K562 (cell line): ENCODE data around the gene ERAL1. TPM values are rescaled to one million over a fixed set of nuclear protein-coding genes. Genes with fewer than 3 reads are reported as not detected.

ENCODE experiments used
- ARID2 ChIP-seq: fragments of 450-650 bp; IDR thresholded peaks from 2 replicates; pipeline ENCODE4 v1.6.1; 2017; ENCODE audit warnings: antibody characterized with exemption, mild to moderate bottlenecking
- BMI1 ChIP-seq: fragments of 150-350 bp; IDR thresholded peaks from 2 replicates; pipeline ENCODE4 v1.6.1; 2014; ENCODE audit warnings: low read length
- CBX8 ChIP-seq: fragments of 200-600 bp; sonication (generic); IDR thresholded peaks from 2 replicates; pipeline ENCODE4 v1.6.1; 2012; ENCODE audit warnings: borderline replicate concordance, mixed run types, low read depth, mild to moderate bottlenecking, moderate library complexity, mixed read lengths, low read length, control low read depth, inconsistent platforms; ENCODE audit not compliant: poor library complexity, severe bottlenecking; ENCODE audit errors: extremely low read depth
- DPF2 ChIP-seq: fragments of 450-650 bp; IDR thresholded peaks from 2 replicates; pipeline ENCODE4 v1.6.1; 2016
- EP400 ChIP-seq: fragments of 450-650 bp; IDR thresholded peaks from 2 replicates; pipeline ENCODE4 v1.6.1; 2017; ENCODE audit warnings: antibody characterized with exemption, mild to moderate bottlenecking, moderate library complexity
- FOXP1 ChIP-seq: sonication (generic); formaldehyde crosslinking; IDR thresholded peaks from 2 replicates; pipeline ENCODE4 v1.8.0; 2022; ENCODE audit warnings: mild to moderate bottlenecking, missing genetic modification reagents
- HMGN3 ChIP-seq: IDR thresholded peaks from 2 replicates; pipeline ENCODE4 v1.6.1; 2011; ENCODE audit warnings: borderline replicate concordance, low read depth, mild to moderate bottlenecking, mixed read lengths, low read length; ENCODE audit not compliant: insufficient read length; ENCODE audit errors: extremely low read depth
- LCOR ChIP-seq: sonication (generic); formaldehyde crosslinking; IDR thresholded peaks from 2 replicates; pipeline ENCODE4 v1.8.0; 2022; ENCODE audit warnings: mild to moderate bottlenecking, missing genetic modification reagents
- NR3C1 ChIP-seq: sonication (generic); formaldehyde crosslinking; IDR thresholded peaks from 2 replicates; pipeline ENCODE4 v1.8.1; 2022; ENCODE audit warnings: missing genetic modification reagents
- PURB ChIP-seq: sonication (generic); formaldehyde crosslinking; IDR thresholded peaks from 2 replicates; pipeline ENCODE4 v1.9.0; 2021; ENCODE audit warnings: low read depth, mild to moderate bottlenecking, missing genetic modification reagents
- RAD51 ChIP-seq: fragments of 450-650 bp; IDR thresholded peaks from 2 replicates; pipeline ENCODE4 v1.7.1; 2016; ENCODE audit warnings: low read depth, mild to moderate bottlenecking, borderline replicate concordance
- SIN3A ChIP-seq, 2 experiments: fragments of 150-350 bp in 1 of 2; IDR thresholded peaks; 2 replicates each; pipeline ENCODE4 v1.6.1; 2011 to 2016; ENCODE audit warnings: borderline replicate concordance in 2 of 2, low read depth in 2 of 2, low read length in 2 of 2, mild to moderate bottlenecking in 2 of 2, moderate library complexity in 2 of 2; ENCODE audit not compliant: control insufficient read depth in 1 of 2
- SIRT6 ChIP-seq: IDR thresholded peaks from one replicate; pipeline ENCODE4 v1.6.1; 2012; ENCODE audit warnings: low read depth, mild to moderate bottlenecking, control low read depth, inconsistent platforms, low read length, moderate library complexity
- SMARCA4 ChIP-seq: fragments of 450-650 bp; IDR thresholded peaks from 2 replicates; pipeline ENCODE4 v1.6.1; 2016
- SNRNP70 ChIP-seq: fragments of 200-400 bp; formaldehyde crosslinking; optimal IDR thresholded peaks from 2 replicates; pipeline ENCODE3; 2017; ENCODE audit warnings: low read depth, low read length
- STAT5B ChIP-seq: fragments of 250-450 bp; sonication (Bioruptor Pico); IDR thresholded peaks from 2 replicates; pipeline ENCODE4 v1.8.0; 2021; ENCODE audit warnings: mild to moderate bottlenecking, inconsistent platforms
- THRAP3 ChIP-seq: fragments of 450-650 bp; IDR thresholded peaks from 2 replicates; pipeline ENCODE4 v1.6.1; 2016; ENCODE audit warnings: mild to moderate bottlenecking, inconsistent platforms, borderline replicate concordance
- TRIM24 ChIP-seq, 2 experiments: fragments of 450-650 bp; IDR thresholded peaks; 2 replicates each; pipeline ENCODE4 v1.6.1; 2016
- XRCC3 ChIP-seq: fragments of 450-650 bp; IDR thresholded peaks from 2 replicates; pipeline ENCODE4 v1.6.1; 2017; ENCODE audit warnings: mild to moderate bottlenecking, moderate library complexity
- ZBTB17 ChIP-seq: fragments of 450-650 bp; formaldehyde crosslinking; IDR thresholded peaks from 2 replicates; pipeline ENCODE4 v1.4.0; 2020; ENCODE audit warnings: mild to moderate bottlenecking
- ZC3H4 ChIP-seq: sonication (generic); formaldehyde crosslinking; IDR thresholded peaks from 2 replicates; pipeline ENCODE4 v1.9.0; 2021; ENCODE audit warnings: missing genetic modification reagents, borderline replicate concordance
- ZNF23 ChIP-seq: fragments of 250-450 bp; sonication (Bioruptor Pico); IDR thresholded peaks from 2 replicates; pipeline ENCODE4 v1.4.0; 2020; ENCODE audit warnings: mild to moderate bottlenecking
- ZNF232 ChIP-seq: sonication (generic); formaldehyde crosslinking; IDR thresholded peaks from 2 replicates; pipeline ENCODE4 v1.8.0; 2022; ENCODE audit warnings: mild to moderate bottlenecking, missing genetic modification reagents
- ZNF282 ChIP-seq: sonication (generic); formaldehyde crosslinking; IDR thresholded peaks from 2 replicates; pipeline ENCODE4 v1.8.1; 2023; ENCODE audit warnings: missing genetic modification reagents
- ZNF695 ChIP-seq: fragments of 450-650 bp; formaldehyde crosslinking; IDR thresholded peaks from 2 replicates; pipeline ENCODE4 v1.4.0; 2020; ENCODE audit warnings: mild to moderate bottlenecking, moderate library complexity
- ZNF696 ChIP-seq: fragments of 250-450 bp; sonication (Bioruptor Pico); conservative IDR thresholded peaks from 2 replicates; pipeline ENCODE4 v1.4.0; 2020; ENCODE audit warnings: mild to moderate bottlenecking, moderate library complexity
- polyA plus RNA-seq, 8 experiments: library from polyadenylated mRNA; depleted of rRNA in 4 of 8; stranded (reverse) in 5 of 8; unstranded in 3 of 8; fragments of >200 nt; fragmentation: Nextera tagmentation in 2 of 8; fragmentation: Illumina TruSeq in 1 of 8; extraction: Ambion mirVana in 2 of 8; extraction: Trizol in 1 of 8; gene quantifications; 2 replicates each; pipeline versions ENCODE4 v1.2.1 to v1.2.3, GENCODE V29; 2011 to 2014; ENCODE audit warnings: inconsistent platforms in 1 of 8, missing spikeins in 1 of 8
- total RNA-seq, 7 experiments: library from RNA; depleted of rRNA in 6 of 7; stranded (reverse); fragments of >200 nt in 6 of 7; fragmentation: Illumina TruSeq in 2 of 7; extraction: Trizol in 2 of 7; gene quantifications; 2 replicates each; pipeline versions ENCODE4 v1.2.1 to v1.2.3, GENCODE V29; 2011 to 2021; ENCODE audit warnings: low replicate concordance in 1 of 7
- TF ChIP-seq, protein P1 (sequence below), 2 experiments: fragments of 250-450 bp in 1 of 2; fragments of 450-650 bp in 1 of 2; sonication (Bioruptor Pico) in 1 of 2; IDR thresholded peaks; 2 replicates each; pipeline versions ENCODE4 v1.6.1 to v1.8.0; 2016 to 2021; ENCODE audit warnings: mild to moderate bottlenecking in 2 of 2, moderate library complexity in 2 of 2, missing compliant biosample characterization in 1 of 2, missing genetic modification characterization in 1 of 2
- TF ChIP-seq, protein P2 (sequence below), 2 experiments: IDR thresholded peaks; 2 replicates each; pipeline ENCODE4 v1.6.1; 2011; ENCODE audit warnings: borderline replicate concordance in 1 of 2, control low read depth in 1 of 2, low read depth in 1 of 2, low read length in 1 of 2, mild to moderate bottlenecking in 1 of 2, mixed read lengths in 1 of 2, moderate library complexity in 1 of 2; ENCODE audit not compliant: insufficient read depth in 1 of 2, insufficient read length in 1 of 2, poor library complexity in 1 of 2, severe bottlenecking in 1 of 2; ENCODE audit errors: extremely low read depth in 1 of 2

Gene ERAL1
- total and polyA plus RNA-seq, 9 of the 15 experiments (the other 6 are each of a cell fraction or from before 2014, with no cell fraction given): 37.5 to 351 (median 106) TPM

DNA sequence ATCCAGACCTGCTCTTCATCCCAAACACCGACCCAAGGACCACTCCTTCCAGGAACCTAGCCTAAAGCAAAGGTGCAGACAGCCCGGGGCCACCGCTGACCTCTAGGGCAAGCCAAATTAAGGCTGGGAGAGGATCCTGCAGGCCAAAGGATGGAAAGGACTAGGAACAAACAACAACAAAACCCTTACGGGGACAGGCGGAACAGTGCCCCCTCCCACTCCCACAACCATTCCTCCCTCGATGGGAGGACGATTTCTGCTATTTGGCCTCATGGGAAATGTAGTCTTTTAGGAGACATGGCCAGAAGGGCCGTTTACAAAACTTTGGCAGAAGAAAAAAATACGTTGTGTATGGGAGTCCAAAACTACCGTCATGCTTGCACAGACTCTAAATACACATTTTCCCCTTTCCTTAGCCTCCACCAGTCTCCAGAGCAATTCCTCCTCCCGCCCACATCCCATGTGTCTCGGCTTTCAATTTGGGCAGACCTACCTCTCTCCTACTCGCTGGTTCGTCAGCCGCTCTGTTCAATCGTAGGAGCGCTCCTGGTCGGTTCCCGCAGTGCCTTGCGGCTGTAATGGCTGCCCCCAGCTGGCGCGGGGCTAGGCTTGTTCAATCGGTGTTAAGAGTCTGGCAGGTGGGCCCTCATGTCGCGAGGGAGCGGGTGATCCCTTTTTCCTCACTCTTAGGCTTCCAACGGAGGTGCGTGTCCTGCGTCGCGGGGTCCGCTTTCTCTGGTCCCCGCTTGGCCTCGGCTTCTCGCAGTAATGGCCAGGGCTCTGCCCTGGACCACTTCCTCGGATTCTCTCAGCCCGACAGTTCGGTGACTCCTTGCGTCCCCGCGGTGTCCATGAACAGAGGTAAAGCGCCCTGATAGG is at the start of gene ERAL1 (continued):
- peak; percentile 97 for TF ChIP-seq SIN3A (IDR thresholded peaks at IDR 0.05; ENCODE audit: borderline replicate concordance in 2 of 2, control insufficient read depth in 1 of 2, low read depth in 2 of 2, low read length in 2 of 2)
- no peak for TF ChIP-seq ZNF282 (CRISPR knock-in tag)
- TF ChIP-seq ZNF695 (CRISPR knock-in tag): no peak
- TF ChIP-seq BMI1: no peak; the same call in 1 of the 2 replicates
- TF ChIP-seq PURB (CRISPR knock-in tag): no peak
- TF ChIP-seq RAD51: peak; percentile 30; the same call in 1 of the 2 replicates
- TF ChIP-seq ZC3H4 (CRISPR knock-in tag): no peak
- no peak for TF ChIP-seq NR3C1 (CRISPR knock-in tag)
- TF ChIP-seq TRIM24 (IDR thresholded peaks at IDR 0.05): no peak
- TF ChIP-seq EP400: peak; percentile 95
- no peak for TF ChIP-seq SIRT6
- no peak for TF ChIP-seq XRCC3
- no peak for TF ChIP-seq ZNF696 (CRISPR knock-in tag)
- TF ChIP-seq DPF2: peak; percentile 67
- TF ChIP-seq, protein P1, sequence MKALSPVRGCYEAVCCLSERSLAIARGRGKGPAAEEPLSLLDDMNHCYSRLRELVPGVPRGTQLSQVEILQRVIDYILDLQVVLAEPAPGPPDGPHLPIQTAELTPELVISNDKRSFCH (CRISPR knock-in tag; IDR thresholded peaks at IDR 0.05): no peak
- TF ChIP-seq, protein P1 (tag; IDR thresholded peaks at IDR 0.05): peak; percentile 79; the same call in 1 of the 2 replicates
- peak; percentile 96 for TF ChIP-seq LCOR
- TF ChIP-seq ZNF23: no peak
- no peak for TF ChIP-seq ZNF232 (CRISPR knock-in tag)
- peak; percentile 46; the same call in 1 of the 2 replicates for TF ChIP-seq FOXP1 (CRISPR knock-in tag)
- no peak for TF ChIP-seq SNRNP70
- TF ChIP-seq ZBTB17: peak; percentile 67; the same call in 1 of the 2 replicates
- TF ChIP-seq CBX8: no peak
- no peak for TF ChIP-seq STAT5B (CRISPR knock-in tag)
- TF ChIP-seq, protein P2, sequence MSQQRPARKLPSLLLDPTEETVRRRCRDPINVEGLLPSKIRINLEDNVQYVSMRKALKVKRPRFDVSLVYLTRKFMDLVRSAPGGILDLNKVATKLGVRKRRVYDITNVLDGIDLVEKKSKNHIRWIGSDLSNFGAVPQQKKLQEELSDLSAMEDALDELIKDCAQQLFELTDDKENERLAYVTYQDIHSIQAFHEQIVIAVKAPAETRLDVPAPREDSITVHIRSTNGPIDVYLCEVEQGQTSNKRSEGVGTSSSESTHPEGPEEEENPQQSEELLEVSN (IDR thresholded peaks at IDR 0.05; ENCODE audit: borderline replicate concordance in 1 of 2, extremely low read depth in 1 of 2, insufficient read depth in 1 of 2, insufficient read length in 1 of 2, low read depth in 1 of 2, low read length in 1 of 2, poor library complexity in 1 of 2, severe bottlenecking in 1 of 2): peak; percentile 56 to 80
- no peak for TF ChIP-seq HMGN3
- no peak for TF ChIP-seq THRAP3
- TF ChIP-seq ARID2: no peak
- TF ChIP-seq SMARCA4: peak; percentile 31; the same call in 1 of the 2 replicates
